ENCODE measurements around the gene PHF21A. TPM values are rescaled to one million over a fixed set of nuclear protein-coding genes. Genes with fewer than 3 reads are reported as not detected.

PHF21A gene
- total RNA-seq, 1 donor from 2014 or later = 49.6 TPM

DNA sequence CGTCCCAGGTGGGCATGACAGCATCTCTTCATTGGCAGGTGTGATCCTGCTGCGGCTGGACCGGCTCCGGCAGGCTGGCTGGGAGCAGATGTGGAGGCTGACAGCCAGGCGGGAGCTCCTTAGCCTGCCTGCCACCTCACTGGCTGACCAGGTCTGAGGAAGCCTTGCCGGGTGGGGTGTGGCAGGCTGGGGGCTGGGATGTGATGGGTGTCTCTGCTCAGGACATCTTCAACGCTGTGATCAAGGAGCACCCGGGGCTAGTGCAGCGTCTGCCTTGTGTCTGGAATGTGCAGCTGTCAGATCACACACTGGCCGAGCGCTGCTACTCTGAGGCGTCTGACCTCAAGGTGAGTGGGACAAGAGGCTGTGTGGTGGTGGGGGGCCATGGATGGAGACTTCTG lies 195.3 kb downstream of the PHF21A start:
- Mint-ChIP-seq H3K36me3 (no peaks in the 10 kb centered on the region), H3K9me3 (no peaks in the 10 kb centered on the region), H3K27me3 (ENCODE audit: insufficient read depth, low read depth) (peaks cover 30% of the 10 kb centered on the region), H3K4me3 (no peak overlapping the region), H3K27ac (no peak overlapping the region), H3K4me1 (peaks cover 17% of the 10 kb centered on the region)
- peaks cover 9% of the 10 kb centered on the region for H3K4me1 ChIP-seq
- no peak overlapping the region for H3K27ac ChIP-seq
- peaks cover 5% of the 10 kb centered on the region for H3K79me2 ChIP-seq (ENCODE audit: low read depth)
- peaks cover 19% of the 10 kb centered on the region for H3F3A ChIP-seq (ENCODE audit: low read depth)
- H3K9ac ChIP-seq = no peak overlapping the region
- no peak overlapping the region for H2AFZ ChIP-seq (replicated peaks)
- H3K9me3 ChIP-seq (ENCODE audit: low read depth) = no peaks in the 10 kb centered on the region
- TF ChIP-seq CTCF (IDR thresholded peaks at IDR 0.05) (no peak), EZH2phosphoT487 (IDR thresholded peaks at IDR 0.05) (no peak), EZH2 (IDR thresholded peaks at IDR 0.05) (no peak)
- peaks cover 9% of the 10 kb centered on the region for H4K20me1 ChIP-seq (ENCODE audit: low read depth)
- DNase-seq (ENCODE audit: low spot score) = no peak
- peaks cover 10% of the 10 kb centered on the region for H3K27me3 ChIP-seq
- no peak overlapping the region for H3K4me3 ChIP-seq
- H3K36me3 ChIP-seq = no peaks in the 10 kb centered on the region
- no peak overlapping the region for H3K4me2 ChIP-seq

GRCh38 chr11:45925550-45925949 lies 195.7 kb downstream of the PHF21A start:
- no peak overlapping the region for H3K4me3 ChIP-seq
- no peak overlapping the region for H3K4me2 ChIP-seq
- peaks cover 10% of the 10 kb centered on the region for H3K27me3 ChIP-seq
- TF ChIP-seq EZH2phosphoT487 (IDR thresholded peaks at IDR 0.05) (no peak), CTCF (IDR thresholded peaks at IDR 0.05) (no peak), EZH2 (IDR thresholded peaks at IDR 0.05) (no peak)
- H2AFZ ChIP-seq (replicated peaks) = no peak overlapping the region
- H3F3A ChIP-seq (ENCODE audit: low read depth) = peaks cover 23% of the 10 kb centered on the region
- H3K4me3 Mint-ChIP-seq = no peak overlapping the region
- H3K27me3 Mint-ChIP-seq (ENCODE audit: insufficient read depth, low read depth) = peaks cover 33% of the 10 kb centered on the region
- H3K9me3 Mint-ChIP-seq = no peaks in the 10 kb centered on the region
- H3K36me3 ChIP-seq = no peaks in the 10 kb centered on the region
- H4K20me1 ChIP-seq (ENCODE audit: low read depth) = peaks cover 9% of the 10 kb centered on the region
- H3K9ac ChIP-seq = no peak overlapping the region
- no peaks in the 10 kb centered on the region for H3K9me3 ChIP-seq (ENCODE audit: low read depth)
- H3K27ac ChIP-seq = no peak overlapping the region
- no peak overlapping the region for H3K27ac Mint-ChIP-seq
- DNase-seq (ENCODE audit: low spot score) = no peak
- H3K4me1 ChIP-seq = peaks cover 14% of the 10 kb centered on the region
- peaks cover 21% of the 10 kb centered on the region for H3K4me1 Mint-ChIP-seq
- H3K36me3 Mint-ChIP-seq = no peaks in the 10 kb centered on the region
- H3K79me2 ChIP-seq (ENCODE audit: low read depth) = peaks cover 5% of the 10 kb centered on the region

DNA sequence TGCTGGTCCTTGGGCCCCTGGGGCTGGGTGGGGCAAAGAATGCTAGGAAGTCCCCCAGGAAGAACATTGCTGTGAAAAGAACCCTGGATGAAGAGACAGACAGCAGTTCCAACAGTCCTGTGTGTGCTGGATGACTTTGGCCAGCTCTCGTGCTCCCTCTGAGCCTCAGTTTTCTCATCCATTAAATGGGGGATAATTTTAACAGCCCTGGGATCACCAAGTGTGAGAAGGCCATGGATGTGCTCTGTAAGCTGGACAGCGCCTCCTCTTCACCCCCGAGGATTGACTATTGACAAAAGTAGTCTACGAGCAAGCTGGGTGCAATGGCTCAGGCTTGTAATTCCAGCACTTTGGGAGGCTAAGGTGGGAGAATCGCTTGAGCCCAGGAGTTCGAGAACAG lies 196.3 kb downstream of the PHF21A start:
- Mint-ChIP-seq H3K27me3 (ENCODE audit: insufficient read depth, low read depth) (peaks cover 36% of the 10 kb centered on the region), H3K4me1 (peaks cover 26% of the 10 kb centered on the region), H3K36me3 (no peaks in the 10 kb centered on the region), H3K27ac (no peak overlapping the region), H3K9me3 (no peaks in the 10 kb centered on the region), H3K4me3 (no peak overlapping the region)
- Histone ChIP-seq H4K20me1 (ENCODE audit: low read depth) (peaks cover 9% of the 10 kb centered on the region), H3K27ac (no peak overlapping the region), H3K4me2 (no peak overlapping the region), H3K79me2 (ENCODE audit: low read depth) (peaks cover 5% of the 10 kb centered on the region), H3K4me1 (peaks cover 20% of the 10 kb centered on the region), H3K9me3 (ENCODE audit: low read depth) (no peaks in the 10 kb centered on the region), H3F3A (ENCODE audit: low read depth) (peaks cover 30% of the 10 kb centered on the region), H3K9ac (no peak overlapping the region), H3K36me3 (no peaks in the 10 kb centered on the region), H3K4me3 (no peak overlapping the region), H3K27me3 (peaks cover 10% of the 10 kb centered on the region), H2AFZ (replicated peaks) (no peak overlapping the region)
- TF ChIP-seq EZH2phosphoT487 (IDR thresholded peaks at IDR 0.05) (no peak), CTCF (IDR thresholded peaks at IDR 0.05) (no peak), EZH2 (IDR thresholded peaks at IDR 0.05) (no peak)
- peak; percentile 3 for DNase-seq (ENCODE audit: low spot score)

All from neural progenitor cell (in vitro differentiated cells).